K562 (cell line): Measurements from ENCODE around the gene NUP62. TPM values are rescaled to one million over a fixed set of nuclear protein-coding genes. Genes with fewer than 3 reads are reported as not detected.
A peak's percentile ranks its signal among the peaks of the same experiment; 100 is the strongest.

Experiments
- ADNP ChIP-seq: fragments of 200-800 bp; sonication (Bioruptor generic); IDR thresholded peaks from 2 replicates; pipeline ENCODE4 v1.6.1; 2016; ENCODE audit warnings: missing genetic modification characterization, missing compliant biosample characterization
- CHD1 ChIP-seq: fragments of 200-600 bp; sonication (generic); IDR thresholded peaks from one replicate; pipeline ENCODE4 v1.6.1; 2012; ENCODE audit warnings: mild to moderate bottlenecking, moderate library complexity, low read length, inconsistent platforms
- CHD4 ChIP-seq: fragments of 200-600 bp; sonication (generic); IDR thresholded peaks from 3 replicates; pipeline ENCODE4 v1.6.1; 2012; ENCODE audit warnings: low read depth, mild to moderate bottlenecking, mixed read lengths, low read length, inconsistent platforms; ENCODE audit not compliant: insufficient read depth, insufficient replicate concordance, poor library complexity, severe bottlenecking
- CUX1 ChIP-seq: fragments of 200-800 bp; sonication (Bioruptor generic); IDR thresholded peaks from 2 replicates; pipeline ENCODE4 v1.6.1; 2016; ENCODE audit warnings: missing genetic modification characterization, missing compliant biosample characterization
- E2F5 ChIP-seq: sonication (generic); formaldehyde crosslinking; IDR thresholded peaks from 2 replicates; pipeline ENCODE4 v1.8.0; 2022; ENCODE audit warnings: mild to moderate bottlenecking, missing genetic modification reagents
- ERF ChIP-seq: fragments of 450-650 bp; formaldehyde crosslinking; IDR thresholded peaks from 2 replicates; pipeline ENCODE4 v1.4.0; 2020; ENCODE audit warnings: mild to moderate bottlenecking, mixed read lengths
- GABPB1 ChIP-seq: sonication (generic); formaldehyde crosslinking; IDR thresholded peaks from 2 replicates; pipeline ENCODE4 v1.8.0; 2022; ENCODE audit warnings: mild to moderate bottlenecking, missing genetic modification reagents
- HDAC8 ChIP-seq: fragments of 450-650 bp; IDR thresholded peaks from 2 replicates; pipeline ENCODE4 v1.6.1; 2016; ENCODE audit warnings: mild to moderate bottlenecking, missing genetic modification characterization, moderate library complexity, missing compliant biosample characterization
- HMBOX1 ChIP-seq: sonication (generic); IDR thresholded peaks from 2 replicates; pipeline ENCODE4 v1.6.1; 2016
- HOXB6 ChIP-seq: fragments of 250-450 bp; sonication (Bioruptor Pico); IDR thresholded peaks from 2 replicates; pipeline ENCODE4 v1.5.1; 2022; ENCODE audit warnings: mild to moderate bottlenecking, borderline replicate concordance
- MEF2A ChIP-seq: IDR thresholded peaks from 2 replicates; pipeline ENCODE4 v1.6.1; 2011; ENCODE audit warnings: low read depth, mild to moderate bottlenecking, low read length, moderate library complexity; ENCODE audit not compliant: control insufficient read depth
- NFE2L1 ChIP-seq: fragments of 450-650 bp; IDR thresholded peaks from 2 replicates; pipeline ENCODE4 v1.6.1; 2016; ENCODE audit warnings: missing genetic modification characterization, low read depth, mild to moderate bottlenecking, missing compliant biosample characterization, moderate library complexity, borderline replicate concordance
- NFXL1 ChIP-seq: fragments of 450-650 bp; formaldehyde crosslinking; IDR thresholded peaks from 2 replicates; pipeline ENCODE4 v1.4.0; 2021; ENCODE audit warnings: mild to moderate bottlenecking
- PHTF2 ChIP-seq: fragments of 250-450 bp; sonication (Bioruptor Pico); IDR thresholded peaks from 2 replicates; pipeline ENCODE4 v1.5.0; 2021; ENCODE audit warnings: mild to moderate bottlenecking
- RHOXF2B ChIP-seq: fragments of 250-450 bp; sonication (Bioruptor Pico); conservative IDR thresholded peaks from 2 replicates; pipeline ENCODE4 v1.5.1; 2021
- SIX5 ChIP-seq, 2 experiments: IDR thresholded peaks; 2 replicates each; pipeline ENCODE4 v1.6.1; 2011; ENCODE audit warnings: low read length in 2 of 2, borderline replicate concordance in 1 of 2, low read depth in 1 of 2, mild to moderate bottlenecking in 1 of 2, moderate library complexity in 1 of 2; ENCODE audit not compliant: insufficient read depth in 1 of 2
- SNRNP70 ChIP-seq: fragments of 200-400 bp; formaldehyde crosslinking; optimal IDR thresholded peaks from 2 replicates; pipeline ENCODE3; 2017; ENCODE audit warnings: low read depth, low read length
- TAF7 ChIP-seq: fragments of 450-650 bp; IDR thresholded peaks from 2 replicates; pipeline ENCODE4 v1.6.1; 2016; ENCODE audit warnings: missing genetic modification characterization, missing compliant biosample characterization
- TGIF2 ChIP-seq: sonication (generic); formaldehyde crosslinking; IDR thresholded peaks from 2 replicates; pipeline ENCODE4 v1.8.1; 2022; ENCODE audit warnings: mild to moderate bottlenecking, missing genetic modification reagents, moderate library complexity
- ZBTB1 ChIP-seq: sonication (generic); formaldehyde crosslinking; IDR thresholded peaks from 2 replicates; pipeline ENCODE4 v1.8.1; 2023; ENCODE audit warnings: missing genetic modification reagents, low read depth, mild to moderate bottlenecking, borderline replicate concordance
- ZNF263 ChIP-seq: sonication (generic); formaldehyde crosslinking; IDR thresholded peaks from 2 replicates; pipeline ENCODE4 v1.8.0; 2022; ENCODE audit warnings: mild to moderate bottlenecking, missing genetic modification reagents, borderline replicate concordance
- ZNF445 ChIP-seq: fragments of 250-450 bp; sonication (Bioruptor Pico); IDR thresholded peaks from 2 replicates; pipeline ENCODE4 v1.4.0; 2020; ENCODE audit warnings: low read depth, mild to moderate bottlenecking, moderate library complexity
- polyA plus RNA-seq, 8 experiments: library from polyadenylated mRNA; depleted of rRNA in 4 of 8; stranded (reverse) in 5 of 8; unstranded in 3 of 8; fragments of >200 nt; fragmentation: Nextera tagmentation in 2 of 8; fragmentation: Illumina TruSeq in 1 of 8; extraction: Ambion mirVana in 2 of 8; extraction: Trizol in 1 of 8; gene quantifications; 2 replicates each; pipeline versions ENCODE4 v1.2.1 to v1.2.3, GENCODE V29; 2011 to 2014; ENCODE audit warnings: inconsistent platforms in 1 of 8, missing spikeins in 1 of 8
- total RNA-seq, 7 experiments: library from RNA; depleted of rRNA in 6 of 7; stranded (reverse); fragments of >200 nt in 6 of 7; fragmentation: Illumina TruSeq in 2 of 7; extraction: Trizol in 2 of 7; gene quantifications; 2 replicates each; pipeline versions ENCODE4 v1.2.1 to v1.2.3, GENCODE V29; 2011 to 2021; ENCODE audit warnings: low replicate concordance in 1 of 7

NUP62 gene
- total and polyA plus RNA-seq, 9 of the 15 experiments (the other 6 are each of a cell fraction or from before 2014, with no cell fraction given), result 16.9 to 109 (median 66.0) TPM

GRCh38 chr19:49889687-49890348, 39.5 kb downstream of the NUP62 start (continued):
- TF ChIP-seq ZNF445, result no peak
- no peak for TF ChIP-seq NFXL1 (CRISPR knock-in tag)
- peak; percentile 97 for TF ChIP-seq TGIF2 (CRISPR knock-in tag)
- peak; percentile 92 for TF ChIP-seq GABPB1 (CRISPR knock-in tag)
- TF ChIP-seq TAF7, result 0 out of 2 replicates have a peak, but pooled peaks have one; percentile 32
- TF ChIP-seq SIX5 (IDR thresholded peaks at IDR 0.05; ENCODE audit: borderline replicate concordance in 1 of 2, insufficient read depth in 1 of 2, low read depth in 1 of 2, low read length in 2 of 2), result no peak
- TF ChIP-seq MEF2A, result no peak
- TF ChIP-seq CHD4, result no peak
- TF ChIP-seq PHTF2 (CRISPR knock-in tag), result no peak
- TF ChIP-seq HOXB6, result no peak
- no peak for TF ChIP-seq NFE2L1 (tag)
- TF ChIP-seq CUX1 (CRISPR knock-in tag), result no peak
- TF ChIP-seq CHD1, result no peak
- TF ChIP-seq SNRNP70, result no peak
- peak; percentile 79 for TF ChIP-seq HDAC8 (tag)
- peak; percentile 100 for TF ChIP-seq E2F5 (CRISPR knock-in tag)
- TF ChIP-seq ERF (CRISPR knock-in tag), result peak; percentile 26; the same call in 1 of the 2 replicates
- TF ChIP-seq ADNP (tag), result no peak
- TF ChIP-seq HMBOX1, result no peak
- no peak for TF ChIP-seq RHOXF2B (CRISPR knock-in tag)
- TF ChIP-seq ZNF263 (CRISPR knock-in tag), result peak; percentile 91
- TF ChIP-seq ZBTB1, result peak; percentile 92
